Measurements from ENCODE around the gene HOXB7.

The HOXB7 gene

GRCh38 chr17:48597778-48598631 is 12.8 kb downstream of the HOXB7 start:
- no peak for DNase-seq
- H3K27me3 ChIP-seq (ENCODE audit: insufficient read depth, low read depth, severe bottlenecking): peaks cover 96% of the 10 kb centered on the region
- peak overlapping the region; percentile 40 for H3K4me3 ChIP-seq (ENCODE audit: low read depth, low read length)
- H3K27ac ChIP-seq: no peak overlapping the region
- TF ChIP-seq CTCF (IDR thresholded peaks at IDR 0.05; ENCODE audit: low read depth, low read length): no peak
- H3K36me3 ChIP-seq: no peaks in the 10 kb centered on the region
- H3K9me3 ChIP-seq (ENCODE audit: severe bottlenecking): peaks cover 3% of the 10 kb centered on the region

- no peaks in the 10 kb centered on the region for H3K36me3 ChIP-seq
- peak overlapping the region; percentile 40 for H3K4me3 ChIP-seq (ENCODE audit: low read depth, low read length)
- no peak for DNase-seq
- no peak overlapping the region for H3K27ac ChIP-seq
- no peak for TF ChIP-seq CTCF (IDR thresholded peaks at IDR 0.05; ENCODE audit: low read depth, low read length)
- H3K9me3 ChIP-seq (ENCODE audit: severe bottlenecking): no peaks in the 10 kb centered on the region
- peaks cover 96% of the 10 kb centered on the region for H3K27me3 ChIP-seq (ENCODE audit: insufficient read depth, low read depth, severe bottlenecking)
Observed at GRCh38 chr17:48597528-48597777, 13.4 kb downstream of the HOXB7 start.

GRCh38 chr17:48596735-48597527 is 13.9 kb downstream of the HOXB7 start:
- no peak for TF ChIP-seq CTCF (IDR thresholded peaks at IDR 0.05; ENCODE audit: low read depth, low read length)
- H3K9me3 ChIP-seq (ENCODE audit: severe bottlenecking): no peaks in the 10 kb centered on the region
- no peak for DNase-seq
- H3K27me3 ChIP-seq (ENCODE audit: insufficient read depth, low read depth, severe bottlenecking): peaks cover 96% of the 10 kb centered on the region
- H3K27ac ChIP-seq: no peak overlapping the region
- no peaks in the 10 kb centered on the region for H3K36me3 ChIP-seq
- peak overlapping the region; percentile 40; the same call in 1 of the 2 replicates for H3K4me3 ChIP-seq (ENCODE audit: low read depth, low read length)

GRCh38 chr17:48596000-48596734 is 14.7 kb downstream of the HOXB7 start:
- Histone ChIP-seq H3K4me3 (ENCODE audit: low read depth, low read length) (no peak overlapping the region), H3K36me3 (no peaks in the 10 kb centered on the region), H3K27me3 (ENCODE audit: insufficient read depth, low read depth, severe bottlenecking) (peaks cover 95% of the 10 kb centered on the region), H3K9me3 (ENCODE audit: severe bottlenecking) (no peaks in the 10 kb centered on the region), H3K27ac (no peak overlapping the region)
- no peak for TF ChIP-seq CTCF (IDR thresholded peaks at IDR 0.05; ENCODE audit: low read depth, low read length)
- DNase-seq: no peak

GRCh38 chr17:48595278-48595999 is 15.4 kb downstream of the HOXB7 start:
- H3K27me3 ChIP-seq (ENCODE audit: insufficient read depth, low read depth, severe bottlenecking): peaks cover 95% of the 10 kb centered on the region
- no peaks in the 10 kb centered on the region for H3K9me3 ChIP-seq (ENCODE audit: severe bottlenecking)
- H3K4me3 ChIP-seq (ENCODE audit: low read depth, low read length): no peak overlapping the region
- TF ChIP-seq CTCF (IDR thresholded peaks at IDR 0.05; ENCODE audit: low read depth, low read length): no peak
- DNase-seq: no peak
- no peak overlapping the region for H3K27ac ChIP-seq
- no peaks in the 10 kb centered on the region for H3K36me3 ChIP-seq
